NCI-H146 treated with DMSO at 0.1 percent for 48 hours (cell line): Measurements from ENCODE around the gene CACNG8.
"Not testable (repeated sequence)": the region's sequence is repeated elsewhere in the genome, so short reads cannot be mapped to it uniquely, and the experiment has no call there.

Experiments used
- DNase-seq: peaks from one replicate; lab custom pipeline; 2025; ENCODE audit not compliant: unreplicated experiment; lab: John Stamatoyannopoulos, UW

CACNG8 gene

DNA sequence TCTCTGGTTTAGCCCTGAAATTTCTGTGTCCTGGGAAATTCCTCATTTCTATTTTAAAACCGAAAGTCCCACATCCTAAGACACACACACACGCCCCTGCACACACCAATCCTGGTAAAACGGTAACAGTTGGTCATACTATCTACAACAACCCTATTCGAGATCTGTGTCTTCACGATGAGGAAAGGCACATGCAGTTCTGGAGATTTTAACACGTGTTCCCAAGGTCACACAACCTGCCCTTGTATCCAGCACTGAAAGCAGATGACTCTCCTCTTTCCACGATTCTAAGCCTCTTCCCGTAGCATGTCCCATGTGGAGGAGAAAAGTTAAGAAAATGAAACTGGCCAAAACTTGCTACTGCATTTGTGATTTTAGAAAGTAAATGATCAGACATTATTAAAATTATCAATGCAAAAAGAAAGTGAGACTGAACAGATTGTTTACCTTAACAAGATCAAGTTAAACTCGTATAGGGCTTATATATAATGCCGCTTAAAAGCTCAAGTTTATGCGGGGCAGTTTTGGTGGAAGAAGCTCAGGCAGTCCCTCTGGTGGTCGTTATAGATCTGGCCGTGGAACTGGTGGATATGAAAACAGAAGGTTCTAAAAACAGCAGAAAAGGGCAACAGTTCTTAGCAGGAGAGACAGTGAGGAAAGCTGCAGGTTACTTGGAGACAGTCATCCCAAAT, 68.3 kb downstream of the CACNG8 start:
- DNase-seq, result no peak

DNA sequence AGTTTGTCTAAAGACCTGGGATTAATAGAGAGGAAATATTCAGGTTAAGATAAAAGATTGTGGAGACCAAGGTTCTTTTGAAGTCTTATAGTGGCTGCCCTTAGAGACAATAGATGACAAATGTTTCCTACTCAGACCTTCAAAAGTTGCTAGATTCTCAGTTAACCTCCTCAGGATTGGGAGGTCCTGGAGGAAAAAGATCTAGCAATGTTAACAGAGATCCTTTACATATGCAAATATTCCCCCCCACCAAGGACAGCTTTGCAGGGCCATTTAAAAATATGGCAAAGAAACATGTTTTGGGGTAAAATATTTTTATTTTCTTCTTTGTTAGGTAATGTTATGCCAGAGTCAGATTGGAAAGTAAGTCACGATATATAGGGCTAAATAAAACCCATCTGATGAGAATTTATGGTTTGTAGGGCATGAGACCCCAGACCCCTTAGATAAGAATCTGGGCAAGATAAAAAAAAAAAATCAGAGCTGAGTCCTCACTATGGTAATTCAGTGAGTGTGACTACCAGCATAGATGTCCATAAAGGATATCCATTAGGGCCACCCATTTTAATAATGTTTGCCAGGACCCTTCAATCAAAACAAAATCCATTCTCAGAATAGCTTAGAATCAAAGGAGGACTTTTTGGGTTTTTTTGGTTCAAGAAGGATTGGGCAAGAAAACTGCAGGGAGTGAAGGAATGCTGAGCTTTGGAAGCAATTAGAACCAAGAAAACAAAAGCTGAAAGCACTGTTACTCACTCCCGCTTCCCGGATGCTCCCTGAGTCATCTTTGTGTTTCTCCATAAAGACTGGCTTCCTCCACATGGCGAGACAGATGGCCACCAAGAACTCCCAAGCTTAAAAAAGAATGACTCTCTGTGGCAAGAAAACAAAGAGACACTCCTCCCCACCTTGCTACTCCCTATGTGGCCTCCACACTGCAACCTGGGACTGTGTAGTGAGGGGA, 72.8 kb downstream of the CACNG8 start:
- no peak for DNase-seq

GRCh38 chr19:54036542-54036941, 73.8 kb downstream of the CACNG8 start:
- not testable (repeated sequence) for DNase-seq
